Panc1 (cell line): Measurements from ENCODE around the gene LANCL2.

Experiments used
- POLR2AphosphoS5 ChIP-seq: IDR thresholded peaks from 2 replicates; pipeline ENCODE4 v1.6.1; 2012; ENCODE audit warnings: mild to moderate bottlenecking, low read depth, low read length, moderate library complexity
- SIN3A ChIP-seq: IDR thresholded peaks from 2 replicates; pipeline ENCODE4 v1.6.1; 2012; ENCODE audit warnings: low read depth, mild to moderate bottlenecking, low read length, moderate library complexity, borderline replicate concordance; ENCODE audit not compliant: insufficient read depth
- TCF7L2 ChIP-seq: IDR thresholded peaks from 2 replicates; pipeline ENCODE4 v1.6.1; 2011; ENCODE audit warnings: mild to moderate bottlenecking, low read depth, low read length, inconsistent platforms
- TF ChIP-seq, protein P1 (sequence below): fragments of 450-650 bp; IDR thresholded peaks from 2 replicates; pipeline ENCODE4 v1.5.1; 2017; ENCODE audit warnings: mild to moderate bottlenecking
- TF ChIP-seq, protein P2 (sequence below), 2 experiments: IDR thresholded peaks; 2 replicates each; pipeline ENCODE4 v1.6.1; 2011 to 2012; ENCODE audit warnings: low read depth in 2 of 2, control low read depth in 1 of 2, low read length in 1 of 2, mild to moderate bottlenecking in 1 of 2, moderate library complexity in 1 of 2; ENCODE audit not compliant: insufficient read depth in 1 of 2

DNA sequence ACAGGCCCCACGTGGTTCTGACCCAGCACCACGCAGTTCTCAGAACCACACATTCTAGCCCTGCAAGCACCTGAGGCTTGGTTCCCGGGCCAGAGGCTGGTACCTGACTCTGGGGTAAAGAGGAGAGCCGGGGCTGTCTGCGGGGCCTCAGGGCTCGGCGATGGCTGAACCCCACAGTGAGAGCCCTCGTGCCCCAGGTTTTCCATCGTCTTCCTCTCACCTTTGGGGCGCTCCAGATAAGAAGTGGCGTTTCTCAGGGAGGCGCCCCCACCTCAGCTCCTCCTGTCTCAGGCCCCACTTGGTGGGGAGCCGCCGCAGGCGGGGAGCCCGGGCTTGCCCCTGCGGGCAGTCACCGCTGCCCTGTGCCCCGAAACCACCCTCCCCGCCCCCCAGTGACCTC, 2.2 kb upstream of the LANCL2 start:
- TF ChIP-seq, protein P1, sequence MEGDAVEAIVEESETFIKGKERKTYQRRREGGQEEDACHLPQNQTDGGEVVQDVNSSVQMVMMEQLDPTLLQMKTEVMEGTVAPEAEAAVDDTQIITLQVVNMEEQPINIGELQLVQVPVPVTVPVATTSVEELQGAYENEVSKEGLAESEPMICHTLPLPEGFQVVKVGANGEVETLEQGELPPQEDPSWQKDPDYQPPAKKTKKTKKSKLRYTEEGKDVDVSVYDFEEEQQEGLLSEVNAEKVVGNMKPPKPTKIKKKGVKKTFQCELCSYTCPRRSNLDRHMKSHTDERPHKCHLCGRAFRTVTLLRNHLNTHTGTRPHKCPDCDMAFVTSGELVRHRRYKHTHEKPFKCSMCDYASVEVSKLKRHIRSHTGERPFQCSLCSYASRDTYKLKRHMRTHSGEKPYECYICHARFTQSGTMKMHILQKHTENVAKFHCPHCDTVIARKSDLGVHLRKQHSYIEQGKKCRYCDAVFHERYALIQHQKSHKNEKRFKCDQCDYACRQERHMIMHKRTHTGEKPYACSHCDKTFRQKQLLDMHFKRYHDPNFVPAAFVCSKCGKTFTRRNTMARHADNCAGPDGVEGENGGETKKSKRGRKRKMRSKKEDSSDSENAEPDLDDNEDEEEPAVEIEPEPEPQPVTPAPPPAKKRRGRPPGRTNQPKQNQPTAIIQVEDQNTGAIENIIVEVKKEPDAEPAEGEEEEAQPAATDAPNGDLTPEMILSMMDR = no peak
- TF ChIP-seq POLR2AphosphoS5 (no peak), TCF7L2 (no peak), SIN3A (no peak)
- TF ChIP-seq, protein P2, sequence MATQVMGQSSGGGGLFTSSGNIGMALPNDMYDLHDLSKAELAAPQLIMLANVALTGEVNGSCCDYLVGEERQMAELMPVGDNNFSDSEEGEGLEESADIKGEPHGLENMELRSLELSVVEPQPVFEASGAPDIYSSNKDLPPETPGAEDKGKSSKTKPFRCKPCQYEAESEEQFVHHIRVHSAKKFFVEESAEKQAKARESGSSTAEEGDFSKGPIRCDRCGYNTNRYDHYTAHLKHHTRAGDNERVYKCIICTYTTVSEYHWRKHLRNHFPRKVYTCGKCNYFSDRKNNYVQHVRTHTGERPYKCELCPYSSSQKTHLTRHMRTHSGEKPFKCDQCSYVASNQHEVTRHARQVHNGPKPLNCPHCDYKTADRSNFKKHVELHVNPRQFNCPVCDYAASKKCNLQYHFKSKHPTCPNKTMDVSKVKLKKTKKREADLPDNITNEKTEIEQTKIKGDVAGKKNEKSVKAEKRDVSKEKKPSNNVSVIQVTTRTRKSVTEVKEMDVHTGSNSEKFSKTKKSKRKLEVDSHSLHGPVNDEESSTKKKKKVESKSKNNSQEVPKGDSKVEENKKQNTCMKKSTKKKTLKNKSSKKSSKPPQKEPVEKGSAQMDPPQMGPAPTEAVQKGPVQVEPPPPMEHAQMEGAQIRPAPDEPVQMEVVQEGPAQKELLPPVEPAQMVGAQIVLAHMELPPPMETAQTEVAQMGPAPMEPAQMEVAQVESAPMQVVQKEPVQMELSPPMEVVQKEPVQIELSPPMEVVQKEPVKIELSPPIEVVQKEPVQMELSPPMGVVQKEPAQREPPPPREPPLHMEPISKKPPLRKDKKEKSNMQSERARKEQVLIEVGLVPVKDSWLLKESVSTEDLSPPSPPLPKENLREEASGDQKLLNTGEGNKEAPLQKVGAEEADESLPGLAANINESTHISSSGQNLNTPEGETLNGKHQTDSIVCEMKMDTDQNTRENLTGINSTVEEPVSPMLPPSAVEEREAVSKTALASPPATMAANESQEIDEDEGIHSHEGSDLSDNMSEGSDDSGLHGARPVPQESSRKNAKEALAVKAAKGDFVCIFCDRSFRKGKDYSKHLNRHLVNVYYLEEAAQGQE (IDR thresholded peaks at IDR 0.05; ENCODE audit: insufficient read depth in 1 of 2, low read depth in 2 of 2, low read length in 1 of 2) = no peak
